ENCODE measurements around the gene AIPL1. TPM values are rescaled to one million over a fixed set of nuclear protein-coding genes. Genes with fewer than 3 reads are reported as not detected.
A peak's percentile ranks its signal among the peaks of the same experiment; 100 is the strongest.

Gene AIPL1
- total and polyA plus RNA-seq, 2 donors from 2014 or later = not detected

- FAIRE-seq = no peak
- no peak for TF ChIP-seq CTCF (IDR thresholded peaks at IDR 0.05; ENCODE audit: borderline replicate concordance, extremely low read depth, insufficient read depth)
- H3K9ac ChIP-seq (ENCODE audit: low read length in 3 of 3) = no peak overlapping the region
- DNase-seq = peak in 1 of 5 donors; percentile 68
- H3K27ac ChIP-seq (ENCODE audit: low read depth in 2 of 2, low read length in 2 of 2) = no peak overlapping the region
- no peaks in the 10 kb centered on the region for H3K27me3 ChIP-seq (ENCODE audit: control insufficient read depth, insufficient read depth, low read length)
- intact Hi-C loops (cut with DNase I) = no loop called here
- peaks cover 0 to 4% (median 0%) of the 10 kb centered on the region in 3 donors for H3K36me3 ChIP-seq (ENCODE audit: control insufficient read depth in 2 of 3, insufficient read depth in 3 of 3, low read length in 3 of 3)
- no peaks in the 10 kb centered on the region for H3K4me1 ChIP-seq (ENCODE audit: control insufficient read depth in 2 of 3, insufficient read depth in 2 of 3, low read depth in 1 of 3, low read length in 3 of 3)
- H3K9me3 ChIP-seq (ENCODE audit: control insufficient read depth in 2 of 3, insufficient read depth in 1 of 3, low read length in 3 of 3) = no peaks in the 10 kb centered on the region
- H3K4me3 ChIP-seq (ENCODE audit: low read length in 3 of 3) = no peak overlapping the region
Measured at GRCh38 chr17:6463616-6464445, 28.9 kb upstream of the AIPL1 start.

GRCh38 chr17:6462692-6463091 is 27.8 kb upstream of the AIPL1 start:
- no peak for TF ChIP-seq CTCF (IDR thresholded peaks at IDR 0.05; ENCODE audit: borderline replicate concordance, extremely low read depth, insufficient read depth)
- peaks cover 0 to 4% (median 0%) of the 10 kb centered on the region in 3 donors for H3K36me3 ChIP-seq (ENCODE audit: control insufficient read depth in 2 of 3, insufficient read depth in 3 of 3, low read length in 3 of 3)
- no peaks in the 10 kb centered on the region for H3K27me3 ChIP-seq (ENCODE audit: control insufficient read depth, insufficient read depth, low read length)
- no peak overlapping the region for H3K27ac ChIP-seq (ENCODE audit: low read depth in 2 of 2, low read length in 2 of 2)
- intact Hi-C loops (cut with DNase I) = no loop called here
- FAIRE-seq (no peak), DNase-seq (peak in 1 of 5 donors; percentile 22)
- no peak overlapping the region for H3K4me3 ChIP-seq (ENCODE audit: low read length in 3 of 3)
- H3K9me3 ChIP-seq (ENCODE audit: control insufficient read depth in 2 of 3, insufficient read depth in 1 of 3, low read length in 3 of 3) = no peaks in the 10 kb centered on the region
- H3K9ac ChIP-seq (ENCODE audit: low read length in 3 of 3) = no peak overlapping the region
- peaks cover 0 to 5% (median 0%) of the 10 kb centered on the region in 3 donors for H3K4me1 ChIP-seq (ENCODE audit: control insufficient read depth in 2 of 3, insufficient read depth in 2 of 3, low read depth in 1 of 3, low read length in 3 of 3)

- FAIRE-seq = no peak
- DNase-seq = no peak
- Histone ChIP-seq H3K36me3 (ENCODE audit: control insufficient read depth in 2 of 3, insufficient read depth in 3 of 3, low read length in 3 of 3) (peaks cover 0 to 4% (median 0%) of the 10 kb centered on the region in 3 donors), H3K4me3 (ENCODE audit: low read length in 3 of 3) (no peak overlapping the region), H3K4me1 (ENCODE audit: control insufficient read depth in 2 of 3, insufficient read depth in 2 of 3, low read depth in 1 of 3, low read length in 3 of 3) (peaks cover 0 to 5% (median 0%) of the 10 kb centered on the region in 3 donors), H3K9ac (ENCODE audit: low read length in 3 of 3) (no peak overlapping the region), H3K9me3 (ENCODE audit: control insufficient read depth in 2 of 3, insufficient read depth in 1 of 3, low read length in 3 of 3) (no peaks in the 10 kb centered on the region), H3K27ac (ENCODE audit: low read depth in 2 of 2, low read length in 2 of 2) (no peak overlapping the region), H3K27me3 (ENCODE audit: control insufficient read depth, insufficient read depth, low read length) (no peaks in the 10 kb centered on the region)
- intact Hi-C loops (cut with DNase I) = no loop called here
- TF ChIP-seq CTCF (IDR thresholded peaks at IDR 0.05; ENCODE audit: borderline replicate concordance, extremely low read depth, insufficient read depth) = no peak
Measured at GRCh38 chr17:6461792-6462524, 27.0 kb upstream of the AIPL1 start.

Measured in kidney (tissue), 14 donors.